Prostate gland (tissue), 2 donors: ENCODE data around the gene PIEZO2. TPM values are rescaled to one million over a fixed set of nuclear protein-coding genes. Genes with fewer than 3 reads are reported as not detected.

Experiments
- DNase-seq: peaks from one replicate; pipeline ENCODE4 v3.0.0-alpha.2; 2019; ENCODE audit warnings: low spot score
- H3K27ac ChIP-seq, 2 donors: fragments of 200-600 bp; sonication (generic); 2 replicates each; pipeline ENCODE4 v1.5.1; 2017 to 2019
- H3K27me3 ChIP-seq: fragments of 200-600 bp; sonication (generic); replicated peaks from 2 replicates; pipeline ENCODE4 v1.5.1; 2019; ENCODE audit not compliant: insufficient read depth
- H3K36me3 ChIP-seq, 2 donors: fragments of 200-600 bp; sonication (generic); 1 replicate in 1 of 2; 2 replicates in 1 of 2; pipeline versions ENCODE4 v1.5.1 to v1.8.1; 2017 to 2019
- H3K4me1 ChIP-seq: fragments of 200-600 bp; sonication (generic); replicated peaks from 2 replicates; pipeline ENCODE4 v1.5.1; 2019
- H3K4me3 ChIP-seq, 2 donors: fragments of 200-600 bp; sonication (generic); 2 replicates each; pipeline ENCODE4 v1.5.1; 2017 to 2019
- H3K9me3 ChIP-seq: fragments of 200-600 bp; sonication (generic); 2 replicates; pipeline ENCODE4 v1.5.1; 2017
- POLR2A ChIP-seq: fragments of 450-650 bp; IDR thresholded peaks from one replicate; pipeline ENCODE4 v1.6.1; 2016; ENCODE audit warnings: antibody characterized with exemption, mild to moderate bottlenecking
- POLR2AphosphoS5 ChIP-seq: sonication (generic); formaldehyde crosslinking; IDR thresholded peaks from one replicate; pipeline ENCODE4 v1.6.1; 2017; ENCODE audit warnings: antibody characterized with exemption
- WGBS: methylation state at CpG from one replicate; pipeline ENCODE4 v1.1.5; 2018; 5-methylcytosine and 5-hydroxymethylcytosine counted together
- intact Hi-C: fragments of 100-400 bp; cut with DNase I; formaldehyde crosslinking; loops from one replicate; pipeline ENCODE4 v1.14.2; 2022
- total RNA-seq, 2 donors: library from RNA; depleted of rRNA; stranded (reverse); fragments of >200 nt; gene quantifications; one replicate each; pipeline ENCODE4 v1.1.0, GENCODE V29; 2016
- TF ChIP-seq, protein P1 (sequence below), 4 experiments: fragments of 200-600 bp in 2 of 4; fragments of 450-650 bp in 2 of 4; sonication (generic) in 2 of 4; IDR thresholded peaks; 1 replicate in 3 of 4; 2 replicates in 1 of 4; pipeline ENCODE4 v1.5.1; 2016 to 2019; ENCODE audit warnings: antibody characterized with exemption in 4 of 4, mild to moderate bottlenecking in 2 of 4, moderate library complexity in 2 of 4

The PIEZO2 gene
- total RNA-seq, 2 donors from 2014 or later = 4.1 to 19.0 TPM

DNA sequence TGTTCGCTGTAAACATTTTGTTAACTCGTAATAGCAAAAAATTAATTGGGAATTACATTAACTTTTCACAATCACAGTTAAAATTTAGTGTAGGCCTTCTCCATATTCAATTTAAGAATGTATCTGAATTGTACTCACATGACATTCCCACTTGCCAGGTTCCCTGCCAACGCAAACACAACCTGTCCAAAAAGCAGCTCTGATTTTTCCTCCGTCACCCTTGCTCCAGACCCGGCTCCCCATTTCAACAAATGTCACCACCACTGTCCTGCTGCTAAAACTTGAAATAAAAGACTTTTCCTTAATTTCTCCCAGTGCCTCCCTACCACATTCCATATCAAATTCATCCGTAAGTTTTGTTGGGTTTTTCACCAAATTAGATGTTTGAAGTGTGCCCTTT, 120.3 kb downstream of the PIEZO2 start:
- no peaks in the 10 kb centered on the region for H3K27me3 ChIP-seq
- TF ChIP-seq POLR2A = no peak
- no peak for TF ChIP-seq POLR2AphosphoS5
- TF ChIP-seq, protein P1, sequence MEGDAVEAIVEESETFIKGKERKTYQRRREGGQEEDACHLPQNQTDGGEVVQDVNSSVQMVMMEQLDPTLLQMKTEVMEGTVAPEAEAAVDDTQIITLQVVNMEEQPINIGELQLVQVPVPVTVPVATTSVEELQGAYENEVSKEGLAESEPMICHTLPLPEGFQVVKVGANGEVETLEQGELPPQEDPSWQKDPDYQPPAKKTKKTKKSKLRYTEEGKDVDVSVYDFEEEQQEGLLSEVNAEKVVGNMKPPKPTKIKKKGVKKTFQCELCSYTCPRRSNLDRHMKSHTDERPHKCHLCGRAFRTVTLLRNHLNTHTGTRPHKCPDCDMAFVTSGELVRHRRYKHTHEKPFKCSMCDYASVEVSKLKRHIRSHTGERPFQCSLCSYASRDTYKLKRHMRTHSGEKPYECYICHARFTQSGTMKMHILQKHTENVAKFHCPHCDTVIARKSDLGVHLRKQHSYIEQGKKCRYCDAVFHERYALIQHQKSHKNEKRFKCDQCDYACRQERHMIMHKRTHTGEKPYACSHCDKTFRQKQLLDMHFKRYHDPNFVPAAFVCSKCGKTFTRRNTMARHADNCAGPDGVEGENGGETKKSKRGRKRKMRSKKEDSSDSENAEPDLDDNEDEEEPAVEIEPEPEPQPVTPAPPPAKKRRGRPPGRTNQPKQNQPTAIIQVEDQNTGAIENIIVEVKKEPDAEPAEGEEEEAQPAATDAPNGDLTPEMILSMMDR (IDR thresholded peaks at IDR 0.05) = no peak
- H3K27ac ChIP-seq = no peak overlapping the region
- intact Hi-C loops = no loop called here
- DNase-seq = no peak
- no peaks in the 10 kb centered on the region for H3K4me1 ChIP-seq
- H3K4me3 ChIP-seq = no peak overlapping the region
- 86% methylated on average over 6 of the region's 6 CpGs for WGBS
- H3K9me3 ChIP-seq = no peaks in the 10 kb centered on the region
- H3K36me3 ChIP-seq = no peaks in the 10 kb centered on the region

DNA sequence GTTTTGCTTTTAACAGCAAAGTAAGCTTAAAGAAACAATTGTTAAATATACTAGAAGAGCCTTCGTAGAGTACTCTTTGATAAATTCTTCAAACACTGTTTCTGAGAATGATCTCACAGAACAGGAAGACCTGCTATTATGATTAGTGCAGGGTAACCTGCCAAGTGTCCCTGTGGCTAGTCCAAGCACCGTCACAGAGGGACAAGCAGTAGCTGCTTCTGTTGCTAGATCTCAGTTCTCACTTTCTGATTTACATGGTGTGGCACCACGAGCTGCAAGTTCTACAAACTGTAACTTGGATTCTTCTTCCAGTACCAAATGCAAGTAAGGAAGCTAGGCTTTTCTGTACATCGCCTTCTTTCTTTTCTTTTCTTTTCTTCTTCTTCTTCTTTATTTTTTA, 121.5 kb downstream of the PIEZO2 start:
- 42% methylated on average over 4 of the region's 4 CpGs for WGBS
- intact Hi-C loops = no loop called here

DNA sequence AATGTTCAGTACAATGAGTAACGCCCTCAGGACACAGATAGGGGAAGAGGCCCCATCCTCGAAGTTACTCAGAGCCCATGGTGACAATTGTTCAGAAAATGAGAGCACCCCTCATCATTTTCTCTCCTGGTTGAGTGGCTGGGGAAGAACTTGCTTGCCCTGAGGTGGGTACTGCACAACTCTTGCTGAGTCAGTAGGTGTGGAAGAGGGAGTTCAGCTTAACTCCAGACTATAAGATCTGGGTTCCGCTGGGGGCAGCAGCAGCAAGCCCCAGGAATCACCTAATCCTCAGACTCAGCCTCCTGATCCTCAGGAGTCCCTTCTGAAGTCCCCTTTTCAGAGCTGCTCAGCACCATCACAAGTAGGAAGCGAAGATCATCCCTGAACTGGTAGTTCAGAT, 123.7 kb downstream of the PIEZO2 start:
- Histone ChIP-seq H3K4me1 (no peaks in the 10 kb centered on the region), H3K9me3 (no peaks in the 10 kb centered on the region), H3K36me3 (no peaks in the 10 kb centered on the region), H3K27ac (no peak overlapping the region), H3K27me3 (no peaks in the 10 kb centered on the region), H3K4me3 (no peak overlapping the region)
- intact Hi-C loops = no loop called here
- DNase-seq = no peak
- TF ChIP-seq POLR2AphosphoS5 = no peak
- no peak for TF ChIP-seq POLR2A
- TF ChIP-seq, protein P1 (IDR thresholded peaks at IDR 0.05) = no peak
- 74% methylated on average over 4 of the region's 4 CpGs for whole genome bisulfite sequencing

More for the DNA sequence above, 121.5 kb downstream of the PIEZO2 start:
- Histone ChIP-seq H3K4me3 (no peak overlapping the region), H3K27me3 (no peaks in the 10 kb centered on the region), H3K9me3 (no peaks in the 10 kb centered on the region), H3K27ac (no peak overlapping the region), H3K4me1 (no peaks in the 10 kb centered on the region), H3K36me3 (no peaks in the 10 kb centered on the region)
- TF ChIP-seq, protein P1 (IDR thresholded peaks at IDR 0.05) = no peak
- no peak for TF ChIP-seq POLR2A
- TF ChIP-seq POLR2AphosphoS5 = no peak
- DNase-seq = no peak

DNA sequence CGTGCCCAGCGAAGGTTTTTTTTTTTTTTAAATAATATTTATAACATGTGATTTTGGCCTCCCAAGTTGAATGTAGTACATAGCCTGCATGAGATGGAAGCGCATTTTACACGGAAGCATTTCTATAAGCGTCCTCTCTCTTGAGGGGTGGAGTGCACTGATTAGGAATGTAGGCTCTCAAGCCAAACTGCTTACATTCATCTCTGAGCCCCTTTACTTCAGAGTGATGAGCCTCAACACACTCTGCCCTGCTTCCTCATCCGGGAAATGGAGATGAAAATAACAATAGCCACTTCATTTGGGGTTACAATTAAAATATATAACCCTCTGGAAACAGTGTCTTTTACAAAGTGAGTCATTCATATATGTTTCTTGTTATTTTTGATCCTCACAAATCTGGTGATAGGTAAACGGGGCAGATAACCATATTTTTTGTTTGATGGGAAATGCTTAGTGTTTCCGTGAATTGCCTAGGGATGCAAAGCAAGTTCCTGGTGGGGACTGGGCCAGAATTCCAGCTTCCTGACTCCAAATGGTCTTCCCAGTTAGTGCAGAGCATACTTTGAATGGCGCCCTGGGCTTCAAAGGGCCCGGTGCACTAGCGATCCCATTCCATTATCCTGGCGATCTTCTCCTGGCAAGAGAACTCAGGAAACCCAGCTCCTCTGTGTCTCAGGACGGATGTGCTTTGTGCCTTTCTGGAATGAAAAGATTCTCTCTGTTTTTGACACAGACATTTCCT, 124.3 kb downstream of the PIEZO2 start:
- TF ChIP-seq, protein P1 (IDR thresholded peaks at IDR 0.05) = no peak
- no peak for TF ChIP-seq POLR2A
- no peak for TF ChIP-seq POLR2AphosphoS5
- Histone ChIP-seq H3K27me3 (no peaks in the 10 kb centered on the region), H3K27ac (no peak overlapping the region), H3K4me1 (no peaks in the 10 kb centered on the region), H3K4me3 (no peak overlapping the region), H3K9me3 (no peaks in the 10 kb centered on the region), H3K36me3 (no peaks in the 10 kb centered on the region)
- intact Hi-C loops = no loop called here
- no peak for DNase-seq
- 87% methylated on average over 13 of the region's 13 CpGs for WGBS

DNA sequence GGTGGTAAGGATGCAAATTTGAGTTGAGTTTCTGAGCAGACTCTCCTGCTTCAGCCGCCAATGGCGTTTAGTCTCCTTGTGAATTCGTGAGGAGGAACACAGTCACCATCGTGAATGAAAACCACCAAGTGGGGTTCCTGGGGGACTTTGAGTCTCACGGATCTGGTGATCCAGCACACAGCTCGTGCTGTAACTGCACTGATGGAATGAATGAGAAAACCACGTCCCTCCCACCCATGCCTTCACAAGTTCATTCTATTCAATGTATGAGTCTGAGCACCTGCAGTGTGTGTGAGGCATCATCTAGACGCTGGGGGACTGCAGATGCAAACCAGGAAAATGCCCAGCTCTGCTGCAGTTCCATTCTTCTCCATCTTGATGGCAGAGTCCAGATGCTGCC, 127.9 kb downstream of the PIEZO2 start:
- 88% methylated on average over 8 of the region's 8 CpGs for WGBS

More for the DNA sequence above, 127.9 kb downstream of the PIEZO2 start:
- Histone ChIP-seq H3K27me3 (no peaks in the 10 kb centered on the region), H3K36me3 (no peaks in the 10 kb centered on the region), H3K9me3 (no peaks in the 10 kb centered on the region), H3K27ac (no peak overlapping the region), H3K4me3 (no peak overlapping the region), H3K4me1 (no peaks in the 10 kb centered on the region)
- TF ChIP-seq, protein P1 (IDR thresholded peaks at IDR 0.05) = no peak
- intact Hi-C loops = no loop called here
- DNase-seq = no peak
